NCI-H2227 treated with DMSO at 0.1 percent for 48 hours (cell line): ENCODE results near the gene FXYD2.

Experiments used
- DNase-seq: peaks from one replicate; lab custom pipeline; 2025; lab: John Stamatoyannopoulos, UW

FXYD2 gene

DNA sequence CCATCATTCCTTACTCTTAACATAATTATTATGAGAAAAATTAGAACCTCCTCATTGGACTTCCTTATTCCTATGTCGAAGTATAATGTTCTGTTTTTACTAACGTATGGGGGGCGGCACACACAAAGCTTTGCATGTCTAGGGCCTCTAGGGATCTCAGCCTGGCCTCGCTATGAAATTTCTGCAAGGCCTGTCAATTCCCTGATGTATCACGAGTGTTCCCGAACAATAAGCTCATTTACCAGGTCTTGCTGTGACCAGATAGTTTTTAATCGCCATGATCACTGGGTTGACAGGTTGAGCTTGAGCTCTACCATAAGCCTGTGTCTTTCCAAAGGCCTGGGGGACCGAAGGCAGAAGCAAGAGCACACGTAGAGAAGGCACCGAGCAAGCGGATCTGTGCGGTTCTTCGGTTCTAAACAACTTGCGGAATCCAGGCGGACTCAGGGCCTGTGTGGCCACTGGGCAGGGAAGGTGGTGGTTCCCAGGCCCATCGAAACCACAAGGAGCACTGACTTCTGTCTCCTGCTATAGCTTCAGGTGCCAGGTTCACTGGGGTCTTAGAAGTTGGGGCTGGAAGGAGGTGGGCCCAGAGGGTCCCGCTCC lies 10.4 kb upstream of the FXYD2 start:
- no peak for DNase-seq

DNA sequence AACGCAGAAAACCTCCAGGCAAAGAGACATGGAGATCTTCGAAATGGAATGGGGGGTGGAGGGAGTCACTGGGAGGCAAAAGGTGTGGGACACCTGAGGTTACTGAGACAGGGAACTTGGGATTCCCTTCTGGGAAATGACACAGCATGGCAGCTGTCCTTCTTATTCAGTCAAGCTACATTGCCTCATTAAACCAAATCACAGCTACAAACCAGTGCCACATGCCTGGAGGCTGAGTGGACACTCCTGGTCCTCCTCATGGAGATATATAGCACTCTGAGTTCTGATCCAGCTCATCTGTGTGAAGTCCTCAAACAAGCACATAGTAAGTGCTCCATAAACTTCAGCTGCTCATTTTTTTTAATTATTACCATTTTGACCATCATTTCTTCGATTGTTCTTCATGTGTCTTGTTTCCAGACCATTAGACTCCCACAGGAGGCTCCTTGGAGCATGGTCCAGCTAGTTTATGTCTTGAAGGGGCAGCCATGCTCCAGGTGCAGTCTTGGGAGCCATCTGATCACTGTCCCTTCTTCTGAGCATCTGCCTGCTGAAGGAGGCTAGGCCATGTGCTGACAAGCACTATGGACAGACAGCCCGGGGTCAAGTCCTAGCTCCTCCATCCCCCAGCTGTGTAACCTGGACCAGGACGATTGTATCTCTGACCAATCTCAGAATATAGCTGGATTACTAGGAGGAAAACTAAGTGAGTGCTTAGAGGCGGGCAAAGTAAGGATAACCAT lies 9.7 kb upstream of the FXYD2 start:
- no peak for DNase-seq

DNA sequence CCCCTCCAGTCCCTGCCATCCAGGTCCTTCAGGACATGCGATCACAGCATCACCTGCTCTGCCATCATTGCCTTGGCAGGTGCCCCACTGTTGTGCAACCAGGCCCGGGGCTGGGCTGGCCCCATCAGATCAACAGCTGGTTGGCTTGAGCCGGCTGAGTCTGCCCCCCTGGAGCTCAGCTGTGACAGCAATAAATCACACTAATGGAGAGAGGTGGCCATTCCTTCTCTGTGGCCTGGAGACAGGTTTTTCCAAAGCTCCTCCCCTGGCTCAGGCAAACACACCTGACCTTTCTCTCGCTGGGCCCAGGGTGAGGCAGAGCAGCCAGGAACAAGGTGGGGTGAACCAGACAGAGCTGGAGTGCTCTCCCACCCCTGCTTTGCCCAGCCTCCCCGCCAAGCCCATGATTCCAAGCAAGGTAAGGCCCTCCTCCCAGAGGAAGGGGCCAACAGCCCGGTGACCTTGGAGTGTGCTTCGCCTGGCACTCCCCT lies 8.9 kb upstream of the FXYD2 start:
- DNase-seq = peak; percentile 39

DNA sequence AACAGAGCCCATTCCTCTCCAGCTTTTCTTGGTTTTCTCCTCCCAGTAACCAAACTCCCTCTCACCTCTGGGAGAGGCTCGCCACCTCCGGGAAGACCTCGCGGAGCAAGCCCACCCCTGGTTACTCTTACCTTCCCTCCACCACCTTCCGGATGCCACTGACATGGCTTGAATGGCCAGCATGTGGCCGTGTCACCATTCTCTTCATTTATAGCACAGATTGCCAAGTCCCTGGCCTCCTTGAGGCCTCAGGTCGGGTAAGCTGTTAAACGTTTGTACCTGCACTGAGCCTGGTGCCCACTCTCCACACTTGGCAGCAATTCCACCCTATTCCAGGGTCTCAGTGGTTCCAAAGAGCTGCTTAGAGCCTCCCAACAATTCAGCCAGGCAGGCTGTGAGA lies 8.0 kb upstream of the FXYD2 start:
- no peak for DNase-seq

DNA sequence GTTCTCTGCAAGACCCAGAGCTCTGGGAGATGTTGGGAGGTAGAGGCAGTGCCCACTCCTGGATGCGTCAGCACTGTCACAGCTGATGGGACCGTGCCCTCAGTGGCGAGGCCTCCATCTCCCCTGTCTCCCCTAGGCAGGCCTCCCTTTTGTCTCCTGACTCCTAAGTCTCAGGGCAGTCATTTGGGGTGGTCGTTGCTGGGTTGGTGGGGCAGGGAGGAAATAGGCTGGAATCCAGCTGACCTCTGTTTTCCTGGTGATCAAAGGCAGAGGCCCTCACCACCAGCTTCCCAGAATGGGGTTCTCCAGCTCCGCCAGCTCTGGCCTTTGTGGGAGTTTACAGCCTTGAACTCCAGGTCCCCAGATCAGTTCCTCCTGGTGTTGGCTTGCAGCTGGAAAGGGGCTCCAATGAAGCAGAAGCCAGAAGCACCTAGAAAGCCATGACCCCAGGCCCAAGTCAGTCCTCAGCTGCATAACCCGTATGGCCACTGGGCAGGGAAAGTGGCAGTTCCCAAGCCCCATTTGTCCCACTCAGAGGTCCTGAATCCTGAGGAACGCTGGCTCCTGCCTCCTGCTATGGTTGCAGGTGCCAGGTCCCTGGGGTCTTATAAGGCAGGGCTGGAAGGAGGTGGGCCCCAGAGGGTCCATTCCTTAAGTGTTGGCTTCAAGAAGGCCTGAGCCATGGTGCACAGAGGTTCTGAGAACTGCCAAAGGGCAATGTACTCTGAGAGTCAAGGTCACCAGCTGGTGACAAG lies 7.3 kb upstream of the FXYD2 start:
- DNase-seq = no peak

DNA sequence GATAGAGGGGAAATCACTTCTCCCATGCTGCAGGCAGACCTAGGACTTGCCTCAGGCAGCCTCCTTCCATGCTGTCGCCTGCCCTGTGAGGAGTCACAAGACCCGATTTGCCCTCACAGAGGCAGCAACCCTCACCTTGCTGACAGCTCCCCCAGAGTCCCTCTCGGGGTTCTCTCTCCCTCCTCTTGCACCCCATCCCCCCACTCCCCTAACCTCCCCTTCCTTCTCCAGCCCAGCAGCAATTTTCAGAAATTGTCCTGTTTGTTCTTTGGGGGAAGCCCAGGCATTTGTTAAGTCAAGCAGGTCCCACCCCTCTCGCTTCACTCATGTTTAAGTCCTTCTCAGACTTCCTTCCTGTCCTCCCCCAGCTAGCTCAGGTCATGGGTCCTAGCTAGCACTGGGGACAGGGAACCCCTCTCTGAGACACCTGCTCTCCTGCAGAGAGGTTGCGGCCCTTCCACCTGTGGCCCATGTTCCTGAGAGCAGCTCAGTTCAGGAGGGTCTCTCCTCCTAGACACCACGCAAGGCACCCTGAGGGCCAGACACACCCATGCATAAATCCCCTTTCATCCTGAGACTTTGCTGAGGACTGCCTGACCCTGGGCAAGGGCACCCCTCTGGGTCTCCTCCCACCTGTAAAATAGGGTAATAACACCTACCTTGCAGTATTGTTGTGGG lies 6.3 kb upstream of the FXYD2 start:
- no peak for DNase-seq

DNA sequence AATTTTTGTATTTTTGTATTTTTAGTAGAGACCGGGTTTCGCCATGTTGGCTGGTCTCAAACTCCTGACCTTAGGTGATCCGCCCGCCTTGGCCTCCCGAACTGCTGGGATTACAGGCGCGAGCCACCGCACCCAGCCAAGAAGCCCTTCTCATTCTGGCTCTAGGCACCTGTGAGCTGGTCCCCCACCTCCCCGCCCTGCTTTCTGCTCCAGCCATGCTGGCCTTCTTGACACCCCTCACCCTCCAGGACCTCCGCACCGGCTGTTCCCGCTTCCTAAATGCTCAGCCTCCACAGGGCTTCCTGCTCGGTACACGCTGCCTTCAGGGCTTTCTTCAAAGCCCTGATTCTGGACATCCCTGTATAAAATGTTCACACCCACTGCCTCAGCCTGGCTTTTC lies 5.5 kb upstream of the FXYD2 start:
- DNase-seq = no peak

DNA sequence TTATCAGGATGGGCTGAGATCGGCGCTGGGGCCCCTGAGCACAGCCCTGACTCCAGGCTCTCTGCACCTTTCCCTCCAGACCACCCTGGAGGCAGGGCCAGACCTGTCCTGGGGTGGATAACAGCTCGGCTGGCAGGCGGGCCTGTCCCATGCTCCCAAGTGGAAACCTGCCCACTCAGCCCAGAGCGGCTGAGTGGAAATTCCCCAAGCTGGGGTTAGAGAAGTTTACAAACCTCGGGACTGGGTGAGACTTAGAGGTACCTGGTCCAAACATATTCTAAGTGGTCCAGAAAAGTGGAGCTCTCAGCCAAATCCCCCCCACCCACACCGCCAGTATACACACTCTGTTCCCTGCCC lies 4.8 kb upstream of the FXYD2 start:
- DNase-seq = no peak

DNA sequence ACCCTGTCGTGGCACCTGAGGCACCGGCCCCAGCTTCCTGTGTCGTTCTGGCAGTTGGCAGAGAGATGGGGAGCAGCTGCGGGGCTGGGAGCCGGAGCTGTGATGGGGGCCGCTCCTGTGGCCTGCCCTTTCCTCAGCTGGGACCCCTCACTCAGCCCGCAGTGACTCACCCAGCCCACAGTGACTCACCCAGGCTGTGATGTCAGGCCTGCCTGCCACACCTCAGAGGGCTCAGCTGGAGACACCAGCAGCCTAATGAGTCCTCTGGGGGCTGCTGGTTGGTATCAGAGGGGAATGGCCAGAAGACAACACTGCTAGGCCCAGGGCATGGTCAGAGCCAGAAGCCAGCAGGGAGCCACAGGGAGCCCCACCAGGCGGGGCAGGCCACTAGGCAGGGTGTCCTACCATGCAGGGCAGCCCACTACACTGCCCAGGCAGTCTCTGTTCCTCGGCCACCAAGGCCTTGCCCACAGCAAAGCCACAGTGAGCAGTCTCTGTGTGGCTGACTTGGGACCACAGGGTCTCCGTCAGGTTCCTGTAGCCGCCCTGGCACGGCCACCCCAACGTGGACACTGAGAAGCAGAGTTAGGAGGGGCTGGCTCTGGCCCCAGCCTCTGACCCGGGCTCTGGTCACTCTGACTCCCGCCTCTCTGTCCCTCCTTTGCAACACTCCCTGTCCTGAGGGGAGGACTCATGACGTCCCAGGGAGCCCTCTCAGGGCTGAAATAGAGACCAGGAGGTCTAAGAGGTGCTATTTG lies 4.2 kb upstream of the FXYD2 start:
- no peak for DNase-seq

DNA sequence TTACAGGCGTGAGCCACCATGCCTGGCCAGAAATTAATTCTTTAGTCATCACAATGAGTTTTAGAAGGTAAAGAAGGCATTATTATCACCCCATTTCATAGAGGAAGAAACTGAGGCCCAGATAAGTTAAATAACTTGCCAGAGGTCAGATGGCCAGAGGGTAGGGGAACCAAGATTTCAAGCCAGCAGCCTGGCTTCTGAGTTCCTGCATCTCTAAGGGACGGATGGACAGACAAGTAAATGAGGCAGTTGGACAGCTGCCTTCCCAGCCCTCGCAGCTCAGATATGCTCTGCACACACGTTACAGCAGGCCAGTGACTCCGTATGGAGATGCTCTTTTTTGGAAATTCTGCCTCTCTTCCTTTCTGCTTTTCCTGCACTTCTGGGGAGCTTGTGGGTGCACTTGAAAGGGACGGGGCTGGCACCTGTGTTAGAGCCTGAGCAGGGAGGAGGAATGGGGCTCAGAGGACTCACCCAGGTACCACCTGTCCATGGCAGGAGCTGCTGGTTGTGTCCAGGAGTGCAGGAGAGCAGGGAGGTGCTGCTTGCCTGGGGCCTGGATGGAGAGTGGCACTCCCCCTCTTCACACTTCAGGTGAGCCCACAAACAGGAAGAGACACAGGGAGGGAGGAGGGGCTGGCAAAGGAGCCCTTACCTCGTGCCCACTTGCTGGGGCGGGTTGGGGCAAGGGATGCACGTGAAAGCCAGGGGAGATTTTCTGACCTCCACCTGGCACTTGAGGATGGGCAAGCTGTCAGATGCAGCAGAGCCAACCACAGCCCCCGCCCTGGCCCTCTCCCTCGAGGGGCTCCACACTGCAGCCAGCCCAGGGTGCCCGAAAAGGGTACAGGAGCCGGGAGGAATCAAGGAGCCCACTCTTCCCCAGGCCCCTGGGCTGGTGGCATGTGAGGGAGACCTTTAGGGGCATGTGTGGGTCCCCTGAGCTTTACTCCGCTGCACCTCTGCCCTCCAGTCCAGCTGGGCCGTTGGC lies 3.3 kb upstream of the FXYD2 start:
- no peak for DNase-seq

DNA sequence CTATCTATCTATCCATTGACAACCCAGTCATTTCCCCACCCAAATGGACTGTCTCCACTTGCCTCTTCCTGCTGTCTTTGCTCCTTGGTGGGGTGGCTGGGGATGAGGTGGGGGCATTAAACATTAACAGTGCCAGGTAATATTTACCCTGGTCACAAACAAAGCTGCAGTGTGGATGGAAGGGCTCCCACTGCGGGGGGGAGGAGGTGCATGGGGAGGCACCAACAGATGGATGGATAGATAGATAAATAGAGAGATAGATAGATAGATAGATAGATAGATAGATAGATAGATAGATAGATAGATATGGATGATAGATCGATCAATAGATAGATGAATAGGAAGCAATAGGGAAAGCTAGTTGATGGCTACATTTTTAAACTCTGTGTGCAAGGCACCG lies 2.3 kb upstream of the FXYD2 start:
- DNase-seq = no peak

DNA sequence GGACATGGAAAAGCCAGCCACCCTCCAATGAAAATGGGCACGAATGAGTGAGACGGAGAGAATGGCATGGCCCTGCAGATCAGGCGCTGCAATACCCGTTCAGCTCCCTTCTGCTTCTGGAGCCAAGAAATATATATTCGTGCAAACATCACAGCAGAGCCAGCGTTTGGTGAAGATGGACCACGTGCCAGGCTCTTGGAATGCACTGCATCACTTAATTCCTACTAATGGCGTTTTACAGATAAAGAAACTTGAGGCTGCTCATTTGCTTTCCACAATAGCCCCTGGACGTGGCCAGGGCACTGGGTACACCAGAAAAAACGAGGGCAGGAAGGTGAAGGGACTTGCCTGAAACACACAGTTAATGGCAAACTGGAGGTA lies 1.6 kb upstream of the FXYD2 start:
- DNase-seq = no peak

DNA sequence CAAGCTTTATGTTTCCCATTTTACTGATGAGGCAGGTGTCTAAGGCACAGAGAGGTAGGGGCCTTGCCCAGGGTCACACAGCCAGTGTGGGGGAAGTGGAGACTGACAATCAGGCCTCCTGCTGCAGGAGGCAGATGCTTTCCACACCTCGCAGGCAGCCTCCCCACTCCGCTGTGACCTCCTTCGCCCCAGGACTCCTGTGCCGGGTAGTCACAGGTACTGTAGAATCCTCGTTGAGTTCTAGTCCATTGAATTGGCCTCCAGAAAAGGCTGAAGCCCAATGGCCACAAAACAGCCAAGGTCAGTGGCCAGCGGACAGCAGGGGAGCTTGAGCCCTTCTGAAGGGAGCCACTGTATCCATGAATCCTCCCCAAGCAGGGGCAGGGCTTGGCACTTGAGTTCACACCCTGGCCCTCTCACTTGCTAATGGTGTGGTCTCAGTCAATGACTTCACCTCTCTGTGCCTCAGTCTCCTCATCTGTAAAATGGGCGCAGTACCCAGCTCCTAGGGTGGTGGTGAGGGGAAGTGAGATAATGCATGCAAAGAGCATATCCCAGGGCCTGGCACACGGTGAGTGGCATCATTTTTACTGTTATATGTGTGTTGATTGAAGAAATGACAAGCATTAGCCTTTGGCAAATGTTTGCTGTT lies 1.1 kb upstream of the FXYD2 start:
- DNase-seq = no peak

DNA sequence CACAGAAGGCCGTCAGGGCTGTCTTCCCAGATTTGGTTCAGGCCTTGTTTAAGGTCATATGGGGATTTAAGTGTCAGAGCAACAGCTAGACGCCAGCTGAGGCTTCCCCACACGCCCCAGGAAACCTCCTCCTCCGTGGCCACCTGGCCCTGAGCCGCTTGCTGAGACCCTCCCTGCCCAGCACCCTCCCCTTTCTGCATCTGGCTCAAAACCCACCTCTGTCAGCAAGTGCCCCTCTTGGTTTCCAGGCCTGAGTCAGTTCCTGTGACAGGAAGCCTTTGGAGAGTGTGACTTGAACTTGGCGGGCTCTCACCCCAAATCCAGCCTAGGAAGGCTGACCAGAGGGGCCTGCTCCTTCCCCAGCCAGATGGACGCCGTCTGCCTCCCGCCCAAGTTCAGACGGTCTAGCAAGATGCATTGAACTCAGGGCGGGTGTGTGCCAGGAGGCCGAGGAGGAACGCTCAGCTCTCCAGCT lies 561 bp downstream of the FXYD2 start:
- no peak for DNase-seq

DNA sequence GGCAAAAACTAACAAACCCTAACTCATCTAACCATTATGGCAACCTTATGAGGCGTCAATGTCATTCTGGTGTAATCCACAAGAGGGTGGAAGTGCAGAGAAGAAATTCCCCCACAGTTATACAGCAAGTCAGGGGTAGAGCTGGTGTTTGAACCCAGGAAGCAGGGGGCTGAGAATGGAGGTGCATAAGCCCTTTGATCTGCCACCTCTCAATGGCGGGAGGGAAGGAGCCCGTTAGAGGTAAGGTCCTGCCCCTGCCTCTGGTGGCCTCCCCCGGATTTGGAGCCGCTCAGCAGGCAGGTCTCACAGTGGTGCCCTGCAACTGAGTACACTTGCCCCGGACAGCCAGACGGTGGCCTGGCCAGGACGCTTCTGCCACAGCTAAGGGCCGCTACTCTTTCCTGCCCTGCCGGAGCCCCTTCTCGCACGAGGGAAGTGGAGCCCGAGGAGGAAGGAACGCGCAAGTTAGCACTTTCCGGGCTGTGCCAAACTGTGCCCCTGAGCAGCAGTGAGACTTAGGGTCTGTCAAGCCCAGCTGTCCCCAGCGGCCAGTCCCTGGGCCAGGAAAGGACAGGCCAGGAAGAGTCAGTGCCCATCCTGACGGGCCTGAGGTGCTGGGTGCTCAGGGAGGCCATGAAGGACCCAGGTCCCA lies 1.1 kb downstream of the FXYD2 start:
- no peak for DNase-seq

DNA sequence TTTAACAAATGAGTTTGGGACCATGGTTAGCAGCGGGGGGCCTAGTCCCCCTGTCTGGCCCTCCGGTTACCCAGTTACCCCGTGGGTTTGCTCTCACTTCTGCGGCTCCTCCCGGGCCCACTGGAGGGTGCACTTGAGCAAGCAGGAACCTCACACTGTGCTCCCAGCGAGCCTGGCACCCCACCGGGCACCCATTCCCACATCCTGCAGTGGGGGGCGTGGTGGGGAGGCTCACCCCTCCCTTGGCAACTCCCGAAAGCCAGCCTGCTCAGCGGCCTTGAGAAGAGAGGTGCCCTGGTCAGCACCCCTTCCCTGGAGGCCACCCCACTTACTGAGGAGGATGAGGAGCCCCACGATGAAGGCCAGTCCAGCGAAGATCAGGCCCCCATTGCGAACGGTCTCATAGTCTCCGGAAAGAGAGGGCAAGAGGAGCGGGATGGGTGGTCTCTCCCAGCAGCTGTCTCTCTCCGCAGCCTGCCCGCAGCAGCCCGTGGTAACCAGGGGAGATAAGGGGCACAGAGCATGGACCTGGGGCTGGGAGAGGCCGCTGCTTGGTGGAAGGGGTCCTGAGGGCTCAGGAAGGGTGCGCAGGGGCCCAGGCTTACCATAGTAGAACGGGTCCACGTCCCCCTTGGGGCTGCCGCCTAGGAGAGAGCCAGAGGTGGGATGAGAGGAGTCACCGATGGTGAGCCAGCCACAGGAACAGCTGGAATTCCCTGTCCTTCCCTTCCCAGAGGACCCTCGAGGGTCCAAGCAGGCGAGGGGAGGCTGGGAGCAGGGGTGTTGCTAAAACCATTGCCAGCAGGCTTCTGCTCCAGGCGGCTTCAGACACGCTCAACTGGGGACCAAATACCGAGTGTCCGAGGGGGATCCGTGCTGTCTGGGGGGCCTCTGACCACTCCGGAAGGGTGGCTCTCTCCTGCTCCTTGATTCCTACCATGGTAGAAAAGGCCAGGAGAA lies 2.2 kb downstream of the FXYD2 start:
- DNase-seq = no peak

DNA sequence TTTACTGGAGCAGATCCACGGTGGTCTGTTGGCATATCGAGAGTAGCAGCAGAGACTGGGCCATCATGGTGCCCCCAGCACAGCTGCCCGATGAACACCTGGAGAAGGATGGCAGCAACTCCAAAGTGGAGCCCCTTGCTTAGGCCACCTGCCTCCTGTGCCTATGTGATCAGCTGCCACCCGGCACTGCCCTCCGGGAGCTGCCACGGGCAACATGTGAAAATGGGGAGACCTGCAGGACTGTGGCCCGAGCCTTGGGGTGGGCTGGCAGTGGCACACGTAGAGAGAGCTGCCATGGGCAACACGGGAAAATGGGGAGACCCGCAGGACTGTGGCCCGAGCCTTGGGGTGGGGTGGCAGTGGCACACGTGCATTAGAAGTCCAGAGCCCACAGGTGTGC lies 3.1 kb downstream of the FXYD2 start:
- no peak for DNase-seq

DNA sequence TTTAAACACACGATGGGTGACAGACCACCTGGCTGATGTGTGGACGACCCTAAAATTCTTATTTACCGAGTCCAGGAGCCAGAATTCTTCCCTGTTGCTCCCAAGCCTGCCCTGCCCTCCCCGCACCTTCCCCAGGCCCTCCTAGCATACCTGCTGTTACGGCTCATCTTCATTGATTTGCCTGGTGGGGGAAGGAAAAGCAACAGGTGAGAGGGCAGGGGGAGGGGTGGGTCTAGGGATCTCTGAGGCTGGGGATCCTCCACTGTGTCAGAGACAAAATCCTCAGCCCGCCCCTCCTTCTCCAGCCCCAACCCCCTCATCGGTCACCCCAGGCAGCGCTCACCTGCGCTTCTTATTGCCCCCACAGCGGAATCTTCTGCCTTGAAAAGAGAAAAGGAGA lies 4.0 kb downstream of the FXYD2 start:
- no peak for DNase-seq
